ENCODE results near the gene AHRR. TPM values are rescaled to one million over a fixed set of nuclear protein-coding genes. Genes with fewer than 3 reads are reported as not detected.
A peak's percentile ranks its signal among the peaks of the same experiment; 100 is the strongest.

AHRR gene
- total RNA-seq, 1 experiment from 2014 or later = 2.2 TPM

- Histone ChIP-seq H3K79me1 (ENCODE audit: insufficient read depth, low read depth, low read length, poor library complexity, severe bottlenecking) (no peaks in the 10 kb centered on the region), H3K23ac (ENCODE audit: insufficient read length, low read depth, low read length) (no peak overlapping the region), H2BK15ac (ENCODE audit: low read depth, low read length) (no peak overlapping the region), H3K27ac (ENCODE audit: insufficient read length, low read depth, low read length) (no peak overlapping the region), H3K79me2 (ENCODE audit: insufficient read depth, low read length) (no peaks in the 10 kb centered on the region; the same call in 1 of the 2 replicates), H3K4me2 (ENCODE audit: insufficient read depth, insufficient read length, low read length) (no peak overlapping the region), H4K5ac (ENCODE audit: insufficient read length, low read depth, low read length) (no peak overlapping the region), H3K56ac (ENCODE audit: insufficient read length, low read depth, low read length) (no peak overlapping the region), H4K91ac (ENCODE audit: insufficient read length, low read depth, low read length) (no peak overlapping the region), H2BK20ac (ENCODE audit: low read depth, low read length, poor library complexity, severe bottlenecking) (no peak overlapping the region), H3K9ac (ENCODE audit: extremely low read depth, insufficient read length, low read length) (no peak overlapping the region), H4K8ac (replicated peaks; ENCODE audit: insufficient read length, low read depth, low read length) (no peak overlapping the region), H3K4ac (ENCODE audit: low read depth, low read length) (no peak overlapping the region), H2BK12ac (ENCODE audit: insufficient read length, low read depth, low read length) (no peak overlapping the region), H2BK120ac (ENCODE audit: low read depth, low read length, poor library complexity, severe bottlenecking) (no peak overlapping the region), H3K23me2 (ENCODE audit: insufficient read length, low read depth, low read length, poor library complexity, severe bottlenecking) (no peaks in the 10 kb centered on the region), H3T11ph (ENCODE audit: low read length) (no peak overlapping the region), H2BK5ac (ENCODE audit: insufficient read length, low read length) (no peak overlapping the region), H3K9me3 (ENCODE audit: control insufficient read depth, low read depth, low read length) (no peaks in the 10 kb centered on the region), H3K4me1 (ENCODE audit: insufficient read depth, low read length) (no peaks in the 10 kb centered on the region), H2AK5ac (ENCODE audit: insufficient read length, low read length) (no peak overlapping the region), H2AFZ (ENCODE audit: low read length) (no peak overlapping the region), H4K20me1 (ENCODE audit: control insufficient read depth, insufficient read depth, insufficient read length) (no peaks in the 10 kb centered on the region), H3K27me3 (ENCODE audit: insufficient read depth, low read length) (no peaks in the 10 kb centered on the region), H3K18ac (ENCODE audit: insufficient read length, low read depth, low read length) (no peak overlapping the region), H3K14ac (ENCODE audit: insufficient read depth, low read length) (peak overlapping the region; percentile 30; the same call in 1 of the 2 replicates)
- Mint-ChIP-seq H3K4me3 (no peak overlapping the region), H3K27me3 (ENCODE audit: low read depth) (no peaks in the 10 kb centered on the region), H3K9me3 (no peaks in the 10 kb centered on the region), H3K36me3 (ENCODE audit: insufficient read depth in 1 of 3, low read depth in 3 of 3) (peaks cover 2 to 37% (median 19%) of the 10 kb centered on the region in 3 experiments), H3K27ac (peak overlapping the region; percentile 58 to 91 (median 76); a peak in 5 of 7 replicates), H3K4me1 (peaks cover 4 to 18% of the 10 kb centered on the region in 2 experiments)
- DNase-seq = no peak
- WGBS (ENCODE audit: extremely low coverage, insufficient read length, low lambda C conversion rate) = no CpG with 5 or more reads among the region's 27 CpGs
- TF ChIP-seq, protein P1, sequence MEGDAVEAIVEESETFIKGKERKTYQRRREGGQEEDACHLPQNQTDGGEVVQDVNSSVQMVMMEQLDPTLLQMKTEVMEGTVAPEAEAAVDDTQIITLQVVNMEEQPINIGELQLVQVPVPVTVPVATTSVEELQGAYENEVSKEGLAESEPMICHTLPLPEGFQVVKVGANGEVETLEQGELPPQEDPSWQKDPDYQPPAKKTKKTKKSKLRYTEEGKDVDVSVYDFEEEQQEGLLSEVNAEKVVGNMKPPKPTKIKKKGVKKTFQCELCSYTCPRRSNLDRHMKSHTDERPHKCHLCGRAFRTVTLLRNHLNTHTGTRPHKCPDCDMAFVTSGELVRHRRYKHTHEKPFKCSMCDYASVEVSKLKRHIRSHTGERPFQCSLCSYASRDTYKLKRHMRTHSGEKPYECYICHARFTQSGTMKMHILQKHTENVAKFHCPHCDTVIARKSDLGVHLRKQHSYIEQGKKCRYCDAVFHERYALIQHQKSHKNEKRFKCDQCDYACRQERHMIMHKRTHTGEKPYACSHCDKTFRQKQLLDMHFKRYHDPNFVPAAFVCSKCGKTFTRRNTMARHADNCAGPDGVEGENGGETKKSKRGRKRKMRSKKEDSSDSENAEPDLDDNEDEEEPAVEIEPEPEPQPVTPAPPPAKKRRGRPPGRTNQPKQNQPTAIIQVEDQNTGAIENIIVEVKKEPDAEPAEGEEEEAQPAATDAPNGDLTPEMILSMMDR (conservative IDR thresholded peaks at IDR 0.05) = no peak
Observed at GRCh38 chr5:307794-308579, 13.5 kb upstream of the AHRR start.
